Hepatocyte (in vitro differentiated cells): Measurements from ENCODE around the gene TTBK2. TPM values are rescaled to one million over a fixed set of nuclear protein-coding genes. Genes with fewer than 3 reads are reported as not detected.

Source experiments
- DNase-seq: peaks from one replicate; pipeline ENCODE4 v3.0.0-alpha.2; 2016; ENCODE audit warnings: low spot score
- H2AFZ ChIP-seq: fragments of 200-600 bp; sonication (generic); 2 replicates; pipeline ENCODE4 v1.6.0; 2016; ENCODE audit warnings: antibody characterized with exemption, mild to moderate bottlenecking
- H3K27ac ChIP-seq: fragments of 200-600 bp; sonication (generic); 2 replicates; pipeline ENCODE4 v1.5.1; 2016; ENCODE audit warnings: mild to moderate bottlenecking
- H3K27me3 ChIP-seq: fragments of 200-600 bp; sonication (generic); 2 replicates; pipeline ENCODE4 v1.6.1; 2016
- H3K36me3 ChIP-seq: fragments of 200-600 bp; sonication (generic); replicated peaks from 2 replicates; pipeline ENCODE4 v1.5.1; 2016; ENCODE audit warnings: low read depth; ENCODE audit not compliant: insufficient read depth
- H3K4me1 ChIP-seq: fragments of 200-600 bp; sonication (generic); 2 replicates; pipeline ENCODE4 v1.5.1; 2016; ENCODE audit warnings: mild to moderate bottlenecking, moderate library complexity; ENCODE audit not compliant: insufficient read depth
- H3K4me2 ChIP-seq: fragments of 200-600 bp; sonication (generic); 2 replicates; pipeline ENCODE4 v1.6.0; 2016
- H3K4me3 ChIP-seq: fragments of 200-600 bp; sonication (generic); 2 replicates; pipeline ENCODE4 v1.5.1; 2016; ENCODE audit warnings: mild to moderate bottlenecking
- H3K79me2 ChIP-seq: fragments of 200-600 bp; sonication (generic); 2 replicates; pipeline ENCODE4 v1.6.0; 2017; ENCODE audit warnings: mild to moderate bottlenecking
- H3K9me2 ChIP-seq: fragments of 200-600 bp; sonication (generic); replicated peaks from 2 replicates; pipeline ENCODE4 v1.6.0; 2017; ENCODE audit warnings: mild to moderate bottlenecking; ENCODE audit not compliant: insufficient read depth
- H3K9me3 ChIP-seq: fragments of 200-600 bp; sonication (generic); 2 replicates; pipeline ENCODE4 v1.5.1; 2016; ENCODE audit warnings: low read depth, mild to moderate bottlenecking
- H4K20me1 ChIP-seq: fragments of 200-600 bp; sonication (generic); 2 replicates; pipeline ENCODE4 v1.6.0; 2016; ENCODE audit warnings: mild to moderate bottlenecking; ENCODE audit not compliant: insufficient read depth, poor library complexity, severe bottlenecking
- EZH2 ChIP-seq: fragments of 200-600 bp; sonication (generic); IDR thresholded peaks from 2 replicates; pipeline ENCODE4 v1.6.1; 2016; ENCODE audit warnings: antibody characterized with exemption, mild to moderate bottlenecking, borderline replicate concordance
- EZH2phosphoT487 ChIP-seq: fragments of 200-600 bp; sonication (generic); IDR thresholded peaks from one replicate; pipeline ENCODE4 v1.6.1; 2018; ENCODE audit warnings: antibody characterized with exemption, mild to moderate bottlenecking, low read depth, moderate library complexity; ENCODE audit not compliant: unreplicated experiment, severe bottlenecking
- WGBS: methylation state at CpG from one replicate; pipeline ENCODE4 v1.1.6; 2016; ENCODE audit warnings: low lambda C conversion rate; ENCODE audit errors: missing lambda C conversion rate; 5-methylcytosine and 5-hydroxymethylcytosine counted together
- polyA plus RNA-seq: library from polyadenylated mRNA; unstranded; fragments of >200 nt; fragmentation: Nextera tagmentation; extraction: Ambion mirVana; gene quantifications from 2 replicates; pipeline ENCODE4 v1.2.1, GENCODE V29; 2016
- total RNA-seq: library from RNA; depleted of rRNA; stranded (reverse); fragments of >200 nt; gene quantifications from 2 replicates; pipeline ENCODE4 v1.2.3, GENCODE V29; 2014
- TF ChIP-seq, protein P1 (sequence below): fragments of 200-600 bp; sonication (generic); IDR thresholded peaks from 2 replicates; pipeline ENCODE4 v1.5.1; 2016; ENCODE audit warnings: antibody characterized with exemption, mild to moderate bottlenecking; ENCODE audit not compliant: poor library complexity

The TTBK2 gene
- total and polyA plus RNA-seq, 2 experiments from 2014 or later: 3.8 to 8.5 TPM

DNA sequence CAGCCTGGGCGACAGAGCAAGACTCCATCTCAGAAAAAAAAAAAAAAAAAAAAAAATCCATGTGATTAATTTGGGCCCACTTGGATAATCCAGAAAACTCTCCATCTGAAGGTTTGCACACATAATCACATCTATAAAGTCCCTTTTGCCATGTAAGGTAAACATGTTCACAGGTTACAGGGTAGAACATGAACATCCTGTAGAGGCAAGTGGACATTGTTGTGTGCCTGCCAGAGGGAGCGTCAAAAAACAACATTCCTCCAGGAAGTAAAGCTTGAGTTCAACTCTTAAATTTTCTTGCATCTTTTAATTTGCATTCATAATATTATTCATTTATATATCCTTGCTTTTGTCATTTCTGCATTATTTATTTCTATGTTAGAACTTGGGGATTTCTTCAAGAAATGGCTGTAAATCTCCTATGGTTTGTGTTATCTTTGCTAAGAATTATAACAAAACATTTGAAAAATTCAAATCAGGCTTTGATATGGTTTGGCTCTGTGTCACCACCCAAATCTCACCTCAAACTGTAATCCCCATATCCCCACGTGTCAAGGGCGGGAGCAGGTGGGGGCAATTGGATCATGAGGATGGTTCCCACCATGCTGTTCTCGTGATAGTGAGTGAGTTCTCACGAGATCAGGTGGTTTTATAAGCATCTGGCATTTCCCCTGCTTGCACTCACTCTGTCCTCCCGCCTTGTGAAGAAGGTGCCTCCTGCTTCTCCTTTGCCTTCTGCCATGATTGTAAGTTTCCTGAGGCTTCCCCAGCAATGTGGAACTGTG is 11.3 kb upstream of the TTBK2 start:
- H3K36me3 ChIP-seq: no peaks in the 10 kb centered on the region
- H3K79me2 ChIP-seq: no peaks in the 10 kb centered on the region
- TF ChIP-seq, protein P1, sequence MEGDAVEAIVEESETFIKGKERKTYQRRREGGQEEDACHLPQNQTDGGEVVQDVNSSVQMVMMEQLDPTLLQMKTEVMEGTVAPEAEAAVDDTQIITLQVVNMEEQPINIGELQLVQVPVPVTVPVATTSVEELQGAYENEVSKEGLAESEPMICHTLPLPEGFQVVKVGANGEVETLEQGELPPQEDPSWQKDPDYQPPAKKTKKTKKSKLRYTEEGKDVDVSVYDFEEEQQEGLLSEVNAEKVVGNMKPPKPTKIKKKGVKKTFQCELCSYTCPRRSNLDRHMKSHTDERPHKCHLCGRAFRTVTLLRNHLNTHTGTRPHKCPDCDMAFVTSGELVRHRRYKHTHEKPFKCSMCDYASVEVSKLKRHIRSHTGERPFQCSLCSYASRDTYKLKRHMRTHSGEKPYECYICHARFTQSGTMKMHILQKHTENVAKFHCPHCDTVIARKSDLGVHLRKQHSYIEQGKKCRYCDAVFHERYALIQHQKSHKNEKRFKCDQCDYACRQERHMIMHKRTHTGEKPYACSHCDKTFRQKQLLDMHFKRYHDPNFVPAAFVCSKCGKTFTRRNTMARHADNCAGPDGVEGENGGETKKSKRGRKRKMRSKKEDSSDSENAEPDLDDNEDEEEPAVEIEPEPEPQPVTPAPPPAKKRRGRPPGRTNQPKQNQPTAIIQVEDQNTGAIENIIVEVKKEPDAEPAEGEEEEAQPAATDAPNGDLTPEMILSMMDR: no peak
- TF ChIP-seq EZH2phosphoT487 (no peak), EZH2 (no peak)
- H3K9me2 ChIP-seq: no peaks in the 10 kb centered on the region
- H3K9me3 ChIP-seq: no peaks in the 10 kb centered on the region
- no peak for DNase-seq
- WGBS: 81% methylated on average over 7 of the region's 7 CpGs
- H2AFZ ChIP-seq: no peak overlapping the region
- H3K27me3 ChIP-seq: no peaks in the 10 kb centered on the region
- no peak overlapping the region for H3K4me2 ChIP-seq
- H3K4me3 ChIP-seq: no peak overlapping the region
- no peaks in the 10 kb centered on the region for H4K20me1 ChIP-seq
- H3K27ac ChIP-seq: no peak overlapping the region
- no peaks in the 10 kb centered on the region for H3K4me1 ChIP-seq

DNA sequence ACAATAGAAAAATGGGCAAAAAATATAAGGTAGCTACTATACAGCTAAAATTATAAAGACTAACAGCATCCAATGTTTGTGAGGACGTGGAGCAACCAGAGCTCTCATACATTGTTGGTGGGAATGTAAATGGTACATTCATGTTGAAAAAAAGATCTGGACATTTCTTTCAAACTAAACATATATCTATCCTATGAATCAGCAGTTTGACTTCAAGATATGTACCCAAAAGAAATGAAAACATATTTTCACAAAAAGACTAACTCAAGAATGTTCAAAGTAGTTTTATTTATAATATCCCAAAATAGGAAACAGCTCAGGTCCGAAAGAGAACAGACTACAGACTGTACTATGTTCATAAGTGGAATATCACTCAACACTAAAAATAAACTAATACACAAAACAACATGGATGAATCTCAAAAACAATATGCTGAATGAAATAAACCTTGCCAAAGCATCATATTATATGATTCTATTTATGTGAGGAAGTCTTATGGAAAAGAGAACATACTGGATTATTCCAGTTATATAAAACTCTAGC is 8.8 kb upstream of the TTBK2 start:
- Histone ChIP-seq H3K79me2 (no peaks in the 10 kb centered on the region), H3K9me3 (no peaks in the 10 kb centered on the region), H4K20me1 (no peaks in the 10 kb centered on the region), H3K27me3 (no peaks in the 10 kb centered on the region), H3K4me1 (no peaks in the 10 kb centered on the region), H3K27ac (no peak overlapping the region), H2AFZ (no peak overlapping the region), H3K4me3 (no peak overlapping the region), H3K36me3 (no peaks in the 10 kb centered on the region), H3K4me2 (no peak overlapping the region), H3K9me2 (no peaks in the 10 kb centered on the region)
- TF ChIP-seq EZH2phosphoT487 (no peak), EZH2 (no peak)
- TF ChIP-seq, protein P1: no peak
- WGBS: 82% methylated on average over 2 of the region's 2 CpGs
- no peak for DNase-seq

DNA sequence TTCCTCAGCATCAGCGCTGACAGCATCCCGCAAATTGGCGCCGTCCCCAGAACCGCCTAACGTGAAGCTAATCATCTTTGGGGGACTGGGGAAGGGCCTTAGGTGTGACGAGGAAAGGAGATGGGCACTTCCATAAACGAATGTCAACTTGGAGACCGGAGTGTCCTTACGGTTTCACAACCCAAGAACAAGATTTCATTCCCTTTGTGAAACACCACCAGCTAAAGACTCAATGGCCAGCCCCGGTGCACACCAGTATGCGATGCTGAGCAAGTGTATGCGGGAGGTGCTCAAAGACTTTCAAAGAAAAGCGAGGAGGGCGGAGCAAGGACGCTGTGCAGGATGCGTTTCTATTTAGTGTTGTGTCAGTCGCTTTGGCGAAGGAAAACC is 759 bp upstream of the TTBK2 start:
- Histone ChIP-seq H3K9me3 (no peaks in the 10 kb centered on the region), H4K20me1 (peaks cover 4% of the 10 kb centered on the region), H3K4me1 (peaks cover 11% of the 10 kb centered on the region), H3K36me3 (no peaks in the 10 kb centered on the region), H3K4me2 (peak overlapping the region; percentile 80), H3K27me3 (no peaks in the 10 kb centered on the region), H3K9me2 (no peaks in the 10 kb centered on the region), H3K27ac (no peak overlapping the region), H3K4me3 (peak overlapping the region; percentile 23), H2AFZ (peak overlapping the region; percentile 85), H3K79me2 (peaks cover 28% of the 10 kb centered on the region)
- WGBS: 10% methylated on average over 19 of the region's 19 CpGs
- DNase-seq: peak; percentile 20
- no peak for TF ChIP-seq EZH2phosphoT487
- TF ChIP-seq, protein P1: no peak
- TF ChIP-seq EZH2: no peak
